HEK293 (cell line): ENCODE measurements around the gene MRPL54.
A peak's percentile ranks its signal among the peaks of the same experiment; 100 is the strongest.

Source experiments
- CTCF ChIA-PET: fragments of 350-600 bp; formaldehyde crosslinking; extraction: SDS; loops from one replicate; lab custom pipeline; 2021; ENCODE audit warnings: antibody characterized with exemption; lab: Yijun Ruan, JAX
- POLR2A ChIA-PET: fragments of 300-600 bp; formaldehyde crosslinking; extraction: SDS; loops from one replicate; lab custom pipeline; 2020; ENCODE audit warnings: antibody characterized with exemption, inconsistent platforms; lab: Yijun Ruan, JAX
- H3K27ac ChIP-seq: fragments of 200-500 bp; sonication (Bioruptor generic); 2 replicates; pipeline ENCODE4 v1.5.1; 2014; ENCODE audit warnings: low read depth, low read length, control low read depth, inconsistent platforms; ENCODE audit errors: extremely low read depth
- H3K36me3 ChIP-seq, 2 experiments: fragments of 200-500 bp in 1 of 2; sonication (Bioruptor generic) in 1 of 2; 1 replicate in 1 of 2; 2 replicates in 1 of 2; pipeline ENCODE4 v1.5.1; 2014 to 2017; ENCODE audit warnings: inconsistent platforms in 2 of 2, low read length in 2 of 2; ENCODE audit not compliant: control insufficient read depth in 2 of 2, insufficient read depth in 1 of 2
- H3K4me1 ChIP-seq: fragments of 200-500 bp; sonication (Bioruptor generic); 2 replicates; pipeline ENCODE4 v1.5.1; 2014; ENCODE audit warnings: mild to moderate bottlenecking, low read length, inconsistent platforms; ENCODE audit not compliant: control insufficient read depth, insufficient read depth
- H3K4me3 ChIP-seq: 2 replicates; pipeline ENCODE4 v1.5.1; 2011; ENCODE audit warnings: low read depth, mild to moderate bottlenecking, control low read depth, low read length, moderate library complexity
- H3K9me3 ChIP-seq: fragments of 200-500 bp; sonication (Bioruptor generic); 2 replicates; pipeline ENCODE4 v1.5.1; 2014; ENCODE audit warnings: low read depth, low read length, inconsistent platforms; ENCODE audit not compliant: control insufficient read depth, insufficient read depth
- ATF2 ChIP-seq: fragments of 450-650 bp; formaldehyde crosslinking; IDR thresholded peaks from 2 replicates; pipeline ENCODE4 v1.5.1; 2016; ENCODE audit warnings: missing biosample characterization, missing genetic modification characterization, low read depth
- GFI1B ChIP-seq: fragments of 450-650 bp; formaldehyde crosslinking; IDR thresholded peaks from 2 replicates; pipeline ENCODE4 v1.5.1; 2016; ENCODE audit warnings: missing biosample characterization, missing genetic modification characterization
- PRDM10 ChIP-seq: fragments of 450-650 bp; formaldehyde crosslinking; IDR thresholded peaks from 2 replicates; pipeline ENCODE4 v1.5.1; 2016; ENCODE audit warnings: missing biosample characterization, missing genetic modification characterization
- PRDM2 ChIP-seq: fragments of 450-650 bp; formaldehyde crosslinking; IDR thresholded peaks from 2 replicates; pipeline ENCODE4 v1.5.1; 2016; ENCODE audit warnings: missing biosample characterization, missing genetic modification characterization, borderline replicate concordance
- ZEB2 ChIP-seq: fragments of 450-650 bp; formaldehyde crosslinking; IDR thresholded peaks from 2 replicates; pipeline ENCODE4 v1.5.1; 2016; ENCODE audit warnings: missing biosample characterization, missing genetic modification characterization
- ZNF157 ChIP-seq: fragments of 450-650 bp; formaldehyde crosslinking; IDR thresholded peaks from 2 replicates; pipeline ENCODE4 v1.5.1; 2016; ENCODE audit warnings: missing biosample characterization, missing genetic modification characterization
- ZNF174 ChIP-seq: fragments of 450-650 bp; formaldehyde crosslinking; IDR thresholded peaks from 2 replicates; pipeline ENCODE4 v1.5.0; 2017; ENCODE audit warnings: missing biosample characterization, mild to moderate bottlenecking, missing genetic modification characterization

MRPL54 gene

GRCh38 chr19:3736106-3736724, 26.3 kb upstream of the MRPL54 start:
- Histone ChIP-seq H3K4me1 (no peaks in the 10 kb centered on the region), H3K27ac (no peak overlapping the region), H3K9me3 (no peaks in the 10 kb centered on the region), H3K36me3 (no peaks in the 10 kb centered on the region), H3K4me3 (no peak overlapping the region)
- no peak for TF ChIP-seq ZNF174 (tag by site-specific recombination)
- TF ChIP-seq ATF2 (tag by site-specific recombination): peak; percentile 35; the same call in 1 of the 2 replicates
- POLR2A ChIA-PET: no interaction called here
- CTCF ChIA-PET: interaction anchor here (0.6 kb wide), 1 partner anchor 1951 kb away, joined by 3 read pairs; no protein-coding TSS in a partner anchor

GRCh38 chr19:3737487-3738205, 24.8 kb upstream of the MRPL54 start:
- Histone ChIP-seq H3K4me1 (no peaks in the 10 kb centered on the region), H3K36me3 (no peaks in the 10 kb centered on the region), H3K9me3 (no peaks in the 10 kb centered on the region), H3K27ac (no peak overlapping the region), H3K4me3 (no peak overlapping the region)
- TF ChIP-seq ZNF157 (tag by site-specific recombination): peak; percentile 100
- no peak for TF ChIP-seq GFI1B (tag by site-specific recombination)
- TF ChIP-seq ZEB2 (tag by site-specific recombination): no peak
- ChIA-PET POLR2A (no interaction called here), CTCF (no interaction called here)

GRCh38 chr19:3738477-3739220, 23.8 kb upstream of the MRPL54 start:
- H3K27ac ChIP-seq: no peak overlapping the region
- H3K36me3 ChIP-seq: no peaks in the 10 kb centered on the region
- TF ChIP-seq PRDM2 (tag by site-specific recombination): no peak
- peak; percentile 62 for TF ChIP-seq PRDM10 (tag by site-specific recombination)
- no peak overlapping the region for H3K4me3 ChIP-seq
- no peaks in the 10 kb centered on the region for H3K4me1 ChIP-seq
- CTCF ChIA-PET: interaction anchor here (0.6 kb wide), 1 partner anchor 25 kb away, joined by 3 read pairs; no protein-coding TSS in a partner anchor
- POLR2A ChIA-PET: no interaction called here
- no peaks in the 10 kb centered on the region for H3K9me3 ChIP-seq
